ENCODE data around the gene ADGRB3.

The ADGRB3 gene

GRCh38 chr6:68634726-68635411 lies at the start of gene ADGRB3:
Gene ADGRB3 (plus strand): TSS chr6:68635282. CDS start chr6:68638676, 3,394 bp downstream.
- DNase-seq (ENCODE audit: low read depth in 3 of 3): no peak

DNA sequence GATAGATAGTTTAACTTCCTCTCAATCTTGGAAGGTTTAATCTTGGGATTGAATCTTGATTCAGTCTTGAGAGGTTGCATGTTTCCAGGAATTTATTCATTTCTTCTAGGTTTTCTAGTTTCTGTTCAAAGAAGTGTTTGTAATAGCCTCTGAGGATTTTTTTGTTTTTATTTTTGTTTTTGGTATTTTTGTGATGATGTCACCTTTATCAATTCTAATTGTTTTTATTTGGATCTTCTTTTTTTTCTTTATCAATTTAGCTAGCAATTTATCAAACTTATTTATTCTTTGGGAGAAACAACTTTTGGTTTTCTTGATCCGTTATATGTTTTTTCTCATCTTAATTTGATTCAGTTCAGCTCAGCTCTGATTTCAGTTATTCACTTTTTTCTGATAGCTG lies 41.5 kb upstream of the ADGRB3 start:
- no peak for DNase-seq (ENCODE audit: low read depth in 3 of 3)

DNA sequence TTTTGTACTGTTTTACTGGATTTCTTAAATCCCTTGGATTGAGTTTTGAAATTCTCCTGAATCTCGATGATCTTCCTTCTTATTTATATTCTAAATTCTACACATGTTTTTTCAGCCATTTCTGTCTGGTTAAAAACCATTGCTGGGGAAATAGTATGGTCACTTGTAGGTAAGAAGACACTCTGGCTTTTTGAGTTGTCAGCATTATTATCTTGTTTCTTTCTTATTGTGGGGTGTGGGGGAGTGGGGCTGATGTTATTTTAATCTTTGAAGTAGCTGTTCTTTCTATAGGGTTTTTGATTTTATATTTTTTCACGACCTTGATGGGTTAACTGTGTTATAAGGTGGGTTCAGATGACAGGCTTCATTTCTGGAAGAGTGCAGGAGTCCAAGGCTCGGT lies 37.4 kb upstream of the ADGRB3 start:
- DNase-seq (ENCODE audit: low read depth in 3 of 3): no peak

DNA sequence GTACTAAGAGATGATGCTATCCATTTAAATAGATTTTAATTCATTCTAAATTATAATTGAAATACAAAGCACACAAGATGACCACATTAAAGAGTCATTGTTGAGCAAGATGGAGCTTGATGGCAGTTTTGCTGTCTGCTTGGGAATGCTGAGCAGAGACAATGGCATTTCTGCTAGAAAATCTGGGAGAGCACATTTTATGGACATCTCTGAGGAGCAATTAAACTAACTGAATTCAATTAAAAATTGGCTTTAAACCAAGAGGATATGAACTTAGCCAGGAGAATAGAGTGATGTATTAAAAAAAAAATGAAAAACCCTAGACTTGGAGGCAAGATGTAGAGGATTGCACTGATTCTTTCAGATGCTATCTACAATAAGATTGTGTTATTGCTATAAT lies 19.1 kb upstream of the ADGRB3 start:
- no peak for DNase-seq (ENCODE audit: low read depth in 3 of 3)

- DNase-seq (ENCODE audit: low read depth in 3 of 3): no peak
These were observed 9.1 kb upstream of the ADGRB3 start for GRCh38 chr6:68625998-68626397.

GRCh38 chr6:68628161-68628560 lies 6.9 kb upstream of the ADGRB3 start:
- no peak for DNase-seq (ENCODE audit: low read depth in 3 of 3)

GRCh38 chr6:68632734-68633133 lies 2.3 kb upstream of the ADGRB3 start:
- no peak for DNase-seq (ENCODE audit: low read depth in 3 of 3)

- no peak for DNase-seq (ENCODE audit: low read depth in 3 of 3)
These were observed 1.7 kb upstream of the ADGRB3 start for GRCh38 chr6:68633281-68633971.

DNA sequence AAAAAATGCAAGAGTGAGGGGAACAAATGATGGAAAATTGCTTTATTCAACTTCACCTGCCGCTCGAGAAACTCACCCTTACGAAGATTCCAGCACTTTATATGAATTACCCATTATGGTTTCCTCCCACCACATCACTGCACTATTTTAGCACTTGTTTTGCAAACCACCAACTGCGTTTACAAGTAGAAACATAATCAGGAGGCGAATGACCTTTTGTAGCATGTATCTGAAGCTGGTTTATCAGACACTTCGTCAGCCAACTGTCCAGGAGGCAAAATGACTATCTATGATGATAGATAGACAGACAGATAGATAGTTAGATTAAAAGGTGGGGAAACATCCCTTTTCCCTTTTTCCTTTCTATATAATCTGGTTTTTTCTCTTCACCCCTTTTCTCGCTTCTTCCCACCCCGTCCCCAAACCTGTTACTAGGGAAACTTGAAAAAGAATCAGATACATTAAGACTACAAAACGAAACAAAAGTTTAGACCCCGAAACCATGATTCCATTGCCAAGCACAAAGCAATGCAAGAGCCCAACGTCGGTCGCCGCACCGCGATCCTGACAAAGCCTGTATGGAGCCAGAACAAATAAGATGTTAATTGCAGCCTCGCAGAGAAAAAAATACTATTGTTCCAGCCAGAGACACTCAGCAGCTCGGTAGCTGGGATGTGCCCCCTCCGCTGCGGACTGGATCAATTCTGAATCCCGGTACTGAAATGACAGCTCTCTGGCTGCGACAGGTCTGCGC lies 933 bp upstream of the ADGRB3 start:
- no peak for DNase-seq (ENCODE audit: low read depth in 3 of 3)

- no peak for DNase-seq (ENCODE audit: low read depth in 3 of 3)
These were observed 277 bp downstream of the ADGRB3 start for GRCh38 chr6:68635412-68635705.

DNA sequence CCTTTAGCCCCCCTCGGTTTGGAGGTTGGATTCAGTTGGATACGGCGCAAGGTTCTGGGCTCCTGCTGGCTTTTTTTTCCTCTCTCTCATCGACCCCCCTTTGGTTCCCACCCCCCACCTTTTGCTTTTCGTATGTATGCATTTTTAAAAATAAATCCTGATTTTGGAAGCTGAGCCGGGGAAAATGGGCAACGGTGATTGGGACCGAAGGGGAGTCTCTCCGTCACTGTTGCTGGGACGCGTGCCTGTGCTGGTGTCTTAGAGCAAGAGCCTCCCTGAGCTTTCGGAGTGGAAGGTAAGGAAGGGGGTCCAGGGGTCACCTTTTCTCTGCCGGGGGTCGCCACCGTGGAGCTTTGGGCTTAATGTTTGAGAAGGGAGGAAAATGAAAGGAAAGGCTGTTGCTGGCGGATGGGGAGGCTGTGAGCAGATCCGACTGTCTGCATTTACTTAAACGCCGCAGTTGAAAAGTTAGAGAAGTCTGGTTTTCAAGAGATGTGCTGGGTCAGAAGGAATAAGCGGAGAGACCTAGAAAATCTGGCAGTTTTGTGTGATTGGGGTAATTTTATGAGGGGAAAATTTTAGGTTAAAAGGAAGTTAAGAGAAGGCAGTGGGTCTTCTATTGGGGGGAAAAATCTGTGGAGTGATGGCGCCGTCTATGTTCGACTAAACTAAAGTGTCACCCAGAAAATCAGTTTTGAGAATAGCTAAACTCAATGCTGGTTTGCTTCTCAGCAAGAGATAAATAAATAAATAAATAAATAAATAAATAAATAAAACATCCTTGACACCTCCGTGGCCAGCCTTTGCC lies 828 bp downstream of the ADGRB3 start:
- DNase-seq (ENCODE audit: low read depth in 3 of 3): no peak

DNA sequence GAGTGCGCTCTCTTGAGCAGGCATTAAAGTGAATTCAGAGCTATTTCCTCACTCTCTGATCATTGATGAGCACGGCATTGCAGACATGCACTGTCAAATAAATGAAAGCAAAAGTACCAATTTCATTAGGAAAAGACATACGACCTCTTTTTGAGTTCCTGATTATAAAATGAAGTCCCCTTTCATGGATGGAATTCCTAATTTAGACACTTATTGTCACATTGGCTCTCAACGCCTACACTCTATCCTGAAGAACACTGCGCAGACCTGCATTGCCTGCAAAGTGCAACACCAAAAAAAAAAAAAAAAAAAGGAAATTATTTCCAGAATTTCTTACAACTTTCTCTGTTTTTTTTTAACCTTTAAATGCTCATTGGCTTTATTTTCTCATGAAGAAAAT lies 1.6 kb downstream of the ADGRB3 start:
- DNase-seq (ENCODE audit: low read depth in 3 of 3): no peak

GRCh38 chr6:68637071-68637470 lies 2.0 kb downstream of the ADGRB3 start:
- DNase-seq (ENCODE audit: low read depth in 3 of 3): no peak

GRCh38 chr6:68637782-68638181 lies 2.7 kb downstream of the ADGRB3 start:
- no peak for DNase-seq (ENCODE audit: low read depth in 3 of 3)

GRCh38 chr6:68638230-68638900 lies 3.3 kb downstream of the ADGRB3 start:
- no peak for DNase-seq (ENCODE audit: low read depth in 3 of 3)

DNA sequence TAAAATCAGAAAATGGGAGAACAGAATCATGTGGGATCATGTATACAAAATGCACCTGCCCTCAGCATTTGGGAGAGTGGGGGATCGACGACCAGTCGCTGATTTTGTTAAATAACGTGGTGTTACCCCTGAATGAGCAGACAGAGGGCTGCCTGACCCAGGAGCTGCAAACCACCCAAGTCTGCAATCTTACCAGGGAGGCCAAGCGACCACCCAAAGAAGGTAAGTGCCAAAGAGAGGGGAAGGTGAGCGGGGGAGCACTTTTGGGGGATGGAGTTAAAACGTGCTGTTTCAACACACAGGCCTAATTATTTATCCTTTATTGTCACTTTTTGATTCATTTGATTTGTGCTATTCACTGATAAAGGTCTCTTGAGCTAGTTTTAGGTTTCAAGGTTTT lies 4.1 kb downstream of the ADGRB3 start:
- no peak for DNase-seq (ENCODE audit: low read depth in 3 of 3)

DNA sequence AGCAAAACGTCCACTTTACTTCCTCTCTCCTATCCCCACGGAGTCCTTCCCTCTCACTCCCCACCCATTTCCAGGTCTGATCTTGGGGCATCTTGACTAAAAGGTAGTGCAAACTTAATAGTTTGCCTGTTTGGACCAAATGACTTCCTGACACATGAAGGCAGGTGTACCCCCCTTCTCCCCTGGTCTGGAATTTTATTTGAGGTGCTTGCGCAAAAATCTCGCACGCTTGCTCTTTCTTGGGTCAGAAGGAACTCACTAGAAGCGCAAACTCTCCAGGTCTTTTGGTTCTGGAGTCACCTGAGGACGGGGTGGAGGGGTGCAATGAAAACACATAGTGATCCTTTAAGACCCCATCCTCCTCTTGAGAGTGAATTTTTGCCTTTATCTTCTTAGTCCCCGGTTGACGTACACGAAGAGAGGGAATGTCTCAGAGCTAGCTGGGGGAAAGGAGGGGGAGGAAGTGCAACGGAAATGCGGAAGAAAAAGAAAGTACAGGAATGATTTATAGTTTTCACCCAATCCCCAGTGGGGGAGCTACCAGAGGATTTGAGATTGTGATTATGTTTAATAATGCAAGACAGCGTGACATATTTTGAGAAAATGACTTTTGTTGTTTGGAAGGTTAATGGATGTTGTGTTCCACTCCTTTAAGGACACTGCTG lies 4.9 kb downstream of the ADGRB3 start:
- DNase-seq (ENCODE audit: low read depth in 3 of 3): no peak

DNA sequence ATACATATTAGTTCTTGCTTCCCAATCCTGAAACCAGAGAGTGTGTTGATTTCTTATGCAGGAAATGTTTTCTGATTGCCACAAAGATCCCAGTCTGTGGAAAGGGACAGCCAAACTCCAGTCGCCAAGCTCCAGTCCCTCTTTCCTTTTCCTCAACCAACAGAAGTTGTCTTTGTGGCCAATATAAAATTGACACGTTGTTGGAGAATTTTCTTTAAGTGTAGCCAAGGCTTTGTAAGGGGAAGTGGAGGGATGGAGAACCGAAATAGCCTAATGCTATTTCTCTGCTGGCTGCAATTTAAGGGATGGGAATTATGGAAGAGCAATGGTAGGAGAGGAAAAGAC lies 5.4 kb downstream of the ADGRB3 start:
- no peak for DNase-seq (ENCODE audit: low read depth in 3 of 3)

DNA sequence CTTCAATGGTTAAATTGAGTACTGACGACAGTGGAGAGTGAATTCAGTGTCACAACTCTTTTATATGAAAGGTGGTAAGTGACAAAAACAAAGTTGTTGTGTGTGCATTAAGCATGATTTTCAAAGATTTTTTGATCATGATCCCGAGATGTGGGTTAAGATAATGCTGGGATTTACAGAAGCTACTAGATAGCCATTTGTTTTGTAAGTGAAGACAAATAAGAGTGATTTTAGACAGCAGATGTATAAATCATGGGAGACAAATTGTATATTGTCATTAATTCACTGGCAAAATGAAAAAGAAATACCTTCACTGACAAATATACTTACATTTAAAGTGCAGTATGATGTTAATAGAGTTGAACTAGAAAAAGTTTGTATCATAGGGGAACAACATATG lies 6.1 kb downstream of the ADGRB3 start:
- DNase-seq (ENCODE audit: low read depth in 3 of 3): no peak

DNA sequence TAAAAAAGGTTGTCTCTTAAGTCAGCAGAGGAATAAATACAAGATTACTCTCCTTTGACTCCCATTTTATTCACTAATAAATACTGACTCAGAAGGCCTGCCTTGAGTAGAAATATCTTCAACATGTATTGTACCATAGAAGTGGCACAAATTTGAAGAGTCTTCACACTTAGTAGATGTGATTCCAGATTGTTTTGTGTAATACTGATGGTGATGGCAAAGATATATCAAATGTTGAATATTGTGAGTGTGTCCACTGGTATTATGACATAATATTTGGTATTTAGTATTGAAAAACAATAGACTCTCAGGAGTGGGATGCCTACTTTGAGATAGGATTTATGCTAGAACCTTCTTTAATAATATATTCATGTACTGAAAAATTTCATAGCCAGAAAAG lies 7.0 kb downstream of the ADGRB3 start:
- DNase-seq (ENCODE audit: low read depth in 3 of 3): no peak

GRCh38 chr6:68642977-68643376 lies 7.9 kb downstream of the ADGRB3 start:
- DNase-seq (ENCODE audit: low read depth in 3 of 3): no peak

Measured in stimulated activated CD4-positive, alpha-beta T cell treated with anti-CD3 and anti-CD28 coated beads, TNF-alpha, amount 100 ng/mL, for 4 hours (primary cell).